Muscle layer of colon (tissue), 2 donors: ENCODE measurements around the gene PKNOX1.
"Not testable (repeated sequence)": the region's sequence is repeated elsewhere in the genome, so short reads cannot be mapped to it uniquely, and the experiment has no call there.

Source experiments
- H3K27ac ChIP-seq: one replicate; pipeline ENCODE4 v1.7.0; 2013; ENCODE audit warnings: low read depth, mild to moderate bottlenecking, low read length, moderate library complexity
- H3K27me3 ChIP-seq, 2 donors: one replicate each; pipeline ENCODE4 v1.7.0; 2013; ENCODE audit warnings: low read length in 2 of 2, mild to moderate bottlenecking in 2 of 2; ENCODE audit not compliant: insufficient read depth in 2 of 2, control insufficient read depth in 1 of 2
- H3K36me3 ChIP-seq: one replicate; pipeline ENCODE4 v1.7.0; 2013; ENCODE audit warnings: mild to moderate bottlenecking, low read length; ENCODE audit not compliant: insufficient read depth
- H3K4me1 ChIP-seq: one replicate; pipeline ENCODE4 v1.7.0; 2013; ENCODE audit warnings: mild to moderate bottlenecking, low read length; ENCODE audit not compliant: insufficient read depth
- H3K4me3 ChIP-seq, 2 donors: one replicate each; pipeline ENCODE4 v1.7.0; 2013; ENCODE audit warnings: low read length in 2 of 2, low read depth in 1 of 2, mild to moderate bottlenecking in 1 of 2, moderate library complexity in 1 of 2
- H3K9ac ChIP-seq: one replicate; pipeline ENCODE4 v1.7.0; 2013; ENCODE audit warnings: low read length
- H3K9me3 ChIP-seq: one replicate; pipeline ENCODE4 v1.7.0; 2013; ENCODE audit warnings: mild to moderate bottlenecking, low read length
- donor health status: abdominal sarcoma.
- donor health status: Adenocarcinoma of cecum.

The PKNOX1 gene

DNA sequence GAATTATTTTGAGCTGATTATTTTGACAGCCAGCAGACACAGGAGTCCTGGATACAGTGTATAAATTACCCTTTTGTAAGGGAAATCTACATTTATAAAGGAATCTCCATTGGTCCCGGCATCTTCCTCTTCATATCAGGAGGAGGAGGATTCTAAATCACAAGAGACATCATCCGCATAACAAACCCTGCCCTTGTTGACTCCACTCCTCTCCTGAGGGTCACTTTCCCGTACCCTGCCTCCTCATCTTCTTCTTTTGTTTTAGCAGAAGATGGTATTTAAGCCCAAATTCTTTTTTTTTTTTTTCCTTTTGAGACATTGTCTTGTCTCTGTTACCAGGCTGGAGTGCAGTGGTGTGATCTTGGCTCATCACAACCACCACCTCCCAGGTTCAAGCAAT is 14.6 kb upstream of the PKNOX1 start:
- no peaks in the 10 kb centered on the region for H3K36me3 ChIP-seq

DNA sequence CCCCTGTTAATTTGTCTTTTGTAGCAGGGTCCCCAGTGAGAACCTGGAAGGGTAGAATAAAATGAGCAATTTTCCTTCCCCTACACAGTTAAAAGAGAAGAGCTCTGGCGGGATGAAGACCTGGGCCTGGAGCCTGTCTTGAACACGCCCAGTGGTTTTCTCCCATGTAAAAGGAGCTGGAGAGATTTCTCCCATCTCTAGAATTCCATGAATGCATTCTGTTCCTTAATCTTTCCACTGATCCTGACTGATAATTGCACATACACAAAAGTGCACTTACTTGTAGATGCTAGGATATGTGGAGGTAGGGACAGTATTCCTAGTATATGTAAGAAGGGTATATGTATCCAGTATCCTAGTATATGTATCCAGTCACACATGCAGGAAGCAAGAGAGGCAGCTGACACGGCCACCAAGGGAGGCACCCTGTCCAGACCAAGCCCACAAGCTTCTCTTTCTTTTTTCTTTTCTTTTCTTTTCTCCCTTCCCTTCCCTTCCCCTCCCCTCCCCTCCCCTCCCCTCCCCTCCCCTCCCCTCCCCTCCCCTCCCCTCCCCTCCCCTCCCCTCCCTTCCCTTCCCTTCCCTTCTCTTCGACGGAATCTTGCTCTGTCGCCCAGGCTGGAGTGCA is 11.9 kb upstream of the PKNOX1 start:
- no peaks in the 10 kb centered on the region for H3K36me3 ChIP-seq
- H3K27me3 ChIP-seq: no peaks in the 10 kb centered on the region
- no peak overlapping the region for H3K27ac ChIP-seq
- no peaks in the 10 kb centered on the region for H3K4me1 ChIP-seq
- no peak overlapping the region for H3K9ac ChIP-seq
- H3K9me3 ChIP-seq: no peaks in the 10 kb centered on the region
- no peak overlapping the region for H3K4me3 ChIP-seq

More for the DNA sequence above, 14.6 kb upstream of the PKNOX1 start:
- Histone ChIP-seq H3K27me3 (no peaks in the 10 kb centered on the region), H3K4me1 (no peaks in the 10 kb centered on the region), H3K9ac (no peak overlapping the region), H3K27ac (no peak overlapping the region), H3K9me3 (no peaks in the 10 kb centered on the region), H3K4me3 (no peak overlapping the region)

DNA sequence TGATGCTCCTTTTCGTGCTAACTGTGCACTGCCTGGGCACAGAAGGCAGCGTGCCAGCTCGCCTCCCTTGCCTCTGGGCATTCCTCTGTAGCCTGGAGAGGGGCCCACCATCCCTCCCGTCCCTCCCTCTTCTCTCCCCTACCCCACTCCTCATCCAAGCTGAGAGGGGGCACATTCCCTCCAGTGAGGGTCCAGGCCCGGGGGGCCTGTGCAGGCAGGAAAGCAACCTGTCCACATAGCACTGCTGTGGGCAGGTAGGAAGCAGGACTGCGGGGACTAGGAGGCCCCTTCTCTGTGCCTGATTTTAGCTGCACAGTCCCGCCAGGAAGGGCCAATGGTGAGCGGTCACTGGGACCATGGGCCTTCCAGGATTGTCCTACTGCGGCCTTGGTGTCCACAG is 10.3 kb upstream of the PKNOX1 start:
- Histone ChIP-seq H3K27ac (no peak overlapping the region), H3K4me1 (no peaks in the 10 kb centered on the region), H3K36me3 (no peaks in the 10 kb centered on the region), H3K27me3 (no peaks in the 10 kb centered on the region), H3K9ac (no peak overlapping the region), H3K9me3 (no peaks in the 10 kb centered on the region), H3K4me3 (no peak overlapping the region)

DNA sequence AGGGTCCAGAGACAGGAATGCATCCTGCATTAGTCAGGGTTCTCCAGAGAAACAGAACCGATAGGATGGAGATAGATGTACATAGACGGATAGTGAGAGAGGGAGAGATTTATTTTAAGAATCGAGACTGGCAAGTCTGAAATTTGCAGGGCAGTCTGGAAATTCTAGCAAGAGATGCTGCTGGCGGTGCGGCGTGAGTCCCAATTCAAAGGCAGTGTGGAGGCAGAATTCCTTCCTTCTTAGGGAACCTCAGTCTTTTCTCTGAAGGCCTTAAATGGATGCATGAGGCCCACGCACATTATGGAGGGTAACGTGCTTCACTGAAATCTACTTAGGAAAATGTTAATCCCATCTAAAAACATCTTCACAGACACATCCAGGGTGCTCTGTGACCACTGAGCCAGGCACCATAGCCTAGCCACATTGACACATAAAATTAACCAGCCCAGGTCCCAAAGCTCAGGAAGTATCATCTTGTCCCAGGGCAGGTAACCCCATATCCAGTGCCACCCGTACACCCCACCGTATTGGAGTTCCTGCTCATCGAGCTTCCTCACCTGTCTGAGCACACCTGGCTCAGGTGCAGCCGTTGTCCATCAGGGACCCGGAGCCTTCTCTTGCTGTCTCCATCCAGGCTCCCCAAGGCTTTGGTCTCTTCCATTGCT is 9.7 kb upstream of the PKNOX1 start:
- Histone ChIP-seq H3K9ac (no peak overlapping the region), H3K27ac (no peak overlapping the region), H3K9me3 (no peaks in the 10 kb centered on the region), H3K4me1 (no peaks in the 10 kb centered on the region), H3K27me3 (no peaks in the 10 kb centered on the region), H3K36me3 (no peaks in the 10 kb centered on the region), H3K4me3 (no peak overlapping the region)

DNA sequence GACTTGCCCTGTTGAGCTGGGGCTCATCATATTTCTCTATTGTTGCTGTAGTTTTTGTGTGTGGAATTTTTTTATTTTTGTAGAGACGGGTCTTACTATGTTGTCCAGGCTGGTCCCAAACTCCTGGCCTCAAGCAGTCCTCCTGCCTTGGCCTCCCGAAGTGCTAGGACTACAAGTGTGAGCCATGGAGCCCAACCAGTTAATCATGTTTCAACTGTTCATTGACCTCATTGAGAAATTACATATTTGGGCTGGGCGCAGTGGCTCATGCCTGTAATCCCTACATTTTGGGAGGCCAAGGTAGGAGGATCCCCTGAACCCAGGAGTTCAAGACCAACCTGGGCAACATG is 9.2 kb upstream of the PKNOX1 start:
- H3K9me3 ChIP-seq: no peaks in the 10 kb centered on the region
- no peaks in the 10 kb centered on the region for H3K4me1 ChIP-seq
- H3K4me3 ChIP-seq: no peak overlapping the region
- H3K9ac ChIP-seq: no peak overlapping the region
- no peaks in the 10 kb centered on the region for H3K27me3 ChIP-seq
- H3K36me3 ChIP-seq: no peaks in the 10 kb centered on the region
- H3K27ac ChIP-seq: no peak overlapping the region

DNA sequence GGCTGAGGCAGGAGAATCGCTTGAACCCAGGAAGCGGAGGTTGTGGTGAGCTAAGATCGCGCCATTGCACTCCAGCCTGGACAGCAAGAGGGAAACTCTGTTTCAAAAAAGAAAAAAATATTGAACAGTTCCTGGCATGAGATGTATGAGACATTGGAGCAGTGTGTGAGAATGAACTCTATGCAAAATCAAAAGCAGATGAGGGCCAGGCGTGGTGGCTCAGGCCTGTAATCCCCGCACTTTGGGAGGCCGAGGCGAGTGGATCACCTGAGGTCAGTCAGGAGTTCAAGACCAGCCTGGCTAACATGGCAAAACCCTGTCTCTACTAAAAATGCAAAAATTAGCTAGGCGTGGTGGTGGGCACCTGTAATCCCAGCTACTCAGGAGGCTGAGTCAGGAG is 6.7 kb upstream of the PKNOX1 start:
- H3K36me3 ChIP-seq, H3K27ac ChIP-seq, H3K27me3 ChIP-seq, H3K9ac ChIP-seq, H3K4me1 ChIP-seq, H3K9me3 ChIP-seq, H3K4me3 ChIP-seq: not testable (repeated sequence)

DNA sequence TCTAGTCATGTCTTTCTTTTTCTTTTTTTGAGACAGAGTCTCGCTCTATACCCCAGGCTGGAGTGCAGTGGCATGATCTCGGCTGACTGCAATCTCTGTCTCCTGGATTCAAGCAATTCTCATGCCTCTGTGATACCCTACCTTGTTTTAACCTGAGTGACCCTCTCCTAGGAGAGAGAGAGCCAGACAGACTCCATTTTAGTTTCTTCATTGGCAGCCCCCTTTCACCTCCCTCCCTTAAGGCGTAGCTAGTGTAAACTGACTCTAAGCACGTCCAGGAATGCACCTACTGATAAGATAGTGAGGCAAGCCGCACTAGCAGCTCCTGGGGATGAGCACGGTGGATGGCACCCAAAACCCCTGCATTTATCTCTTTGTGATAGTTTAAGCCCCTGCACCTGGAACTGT is 5.2 kb upstream of the PKNOX1 start:
- Histone ChIP-seq H3K4me1 (peaks cover 7% of the 10 kb centered on the region), H3K36me3 (no peaks in the 10 kb centered on the region), H3K27me3 (no peaks in the 10 kb centered on the region), H3K27ac (no peak overlapping the region), H3K9me3 (no peaks in the 10 kb centered on the region), H3K4me3 (no peak overlapping the region), H3K9ac (no peak overlapping the region)

DNA sequence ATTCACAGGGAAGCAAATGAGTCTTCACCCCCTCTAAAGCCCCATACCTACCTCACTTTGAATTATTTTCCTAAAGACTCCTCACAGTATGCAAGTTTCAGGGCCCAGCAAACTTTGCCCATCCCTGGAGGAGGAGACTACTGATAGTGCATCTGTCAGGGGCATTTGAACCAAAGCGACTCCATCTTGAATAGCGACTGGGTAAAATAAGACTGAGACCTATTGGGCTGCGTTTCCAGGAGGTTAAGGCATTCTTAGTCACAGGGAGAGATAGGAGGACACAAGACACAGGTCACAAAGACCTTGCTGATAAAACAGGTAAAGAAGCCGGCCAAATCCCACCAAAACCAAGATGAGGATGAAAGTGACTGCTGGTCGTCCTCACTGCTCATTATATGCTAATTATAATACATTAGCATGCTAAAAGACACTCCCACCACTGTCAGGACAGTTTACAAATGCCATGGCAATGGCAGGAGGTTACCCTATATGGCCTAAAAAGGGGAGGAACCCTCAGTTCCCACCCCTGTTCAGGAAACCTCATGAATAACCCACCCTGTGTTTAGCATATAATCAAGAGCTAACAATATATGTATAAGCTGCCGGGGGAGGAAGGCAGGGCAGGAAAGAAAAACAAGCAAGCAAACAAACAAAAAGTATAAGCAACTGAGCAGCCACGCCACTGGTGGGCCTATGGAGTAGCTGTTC is 3.3 kb upstream of the PKNOX1 start:
- no peaks in the 10 kb centered on the region for H3K36me3 ChIP-seq
- H3K4me3 ChIP-seq: no peak overlapping the region
- H3K27me3 ChIP-seq: no peaks in the 10 kb centered on the region
- peaks cover 11% of the 10 kb centered on the region for H3K4me1 ChIP-seq
- no peak overlapping the region for H3K9ac ChIP-seq
- no peak overlapping the region for H3K27ac ChIP-seq
- no peaks in the 10 kb centered on the region for H3K9me3 ChIP-seq

DNA sequence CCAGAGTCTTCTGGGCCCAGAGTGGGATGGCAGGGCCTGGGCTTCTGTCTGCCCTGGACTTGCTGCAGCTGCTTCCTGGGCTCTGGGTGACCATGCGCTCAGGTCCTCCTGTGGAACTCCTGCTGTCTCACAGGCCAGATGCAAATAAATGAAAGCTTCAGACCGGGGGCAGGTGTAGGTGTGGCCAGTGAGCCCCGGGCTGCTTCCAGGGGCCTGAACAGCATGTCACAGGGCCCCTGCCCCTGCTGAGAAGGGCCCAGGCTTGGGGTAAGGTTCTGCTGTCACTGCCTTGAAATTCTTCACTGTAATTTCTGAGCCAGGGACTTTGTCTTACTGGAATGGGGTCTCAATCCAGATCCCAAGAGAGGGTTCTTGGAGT is 2.5 kb upstream of the PKNOX1 start:
- Histone ChIP-seq H3K9me3 (no peaks in the 10 kb centered on the region), H3K27ac (no peak overlapping the region), H3K4me3 (no peak overlapping the region), H3K9ac (no peak overlapping the region), H3K36me3 (no peaks in the 10 kb centered on the region), H3K4me1 (peaks cover 17% of the 10 kb centered on the region), H3K27me3 (no peaks in the 10 kb centered on the region)

DNA sequence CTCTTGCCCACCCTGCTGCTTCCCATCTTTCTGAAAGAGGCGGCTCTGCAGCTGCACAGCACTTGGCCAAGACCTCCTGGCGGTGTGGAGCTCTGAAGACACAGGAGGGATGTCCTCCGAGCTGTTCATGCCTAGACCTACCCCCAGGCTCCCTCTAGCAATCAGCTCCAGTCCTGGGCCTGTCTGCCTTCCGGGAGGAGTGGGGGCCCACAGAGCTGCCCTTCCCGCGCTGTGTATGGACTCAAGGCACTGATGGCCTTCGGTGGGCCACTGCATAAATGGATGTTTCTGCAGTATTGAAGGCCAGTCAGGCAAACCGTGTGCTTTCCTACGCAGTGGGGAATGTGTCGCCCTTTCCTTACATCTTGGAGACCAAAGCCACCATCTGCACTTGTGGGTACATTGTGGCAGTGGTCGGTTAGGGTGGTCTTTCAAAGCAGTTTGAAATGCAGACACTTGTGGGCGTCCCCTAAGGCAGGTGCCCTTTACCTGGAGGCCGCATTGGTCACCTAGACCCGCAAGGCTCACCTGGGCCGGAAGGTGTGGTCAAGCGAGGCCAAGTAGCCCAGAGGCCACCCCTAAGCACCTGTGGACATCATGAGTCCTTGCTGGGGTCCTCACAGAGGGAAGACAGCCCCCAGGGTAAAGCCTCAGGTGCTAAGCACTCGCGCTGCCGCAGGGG is 912 bp upstream of the PKNOX1 start:
- H3K27me3 ChIP-seq: no peaks in the 10 kb centered on the region
- H3K4me3 ChIP-seq: peak overlapping the region; percentile 41 to 76
- no peaks in the 10 kb centered on the region for H3K36me3 ChIP-seq
- H3K4me1 ChIP-seq: peaks cover 17% of the 10 kb centered on the region
- no peaks in the 10 kb centered on the region for H3K9me3 ChIP-seq
- peak overlapping the region; percentile 62 for H3K9ac ChIP-seq
- H3K27ac ChIP-seq: peak overlapping the region; percentile 65

DNA sequence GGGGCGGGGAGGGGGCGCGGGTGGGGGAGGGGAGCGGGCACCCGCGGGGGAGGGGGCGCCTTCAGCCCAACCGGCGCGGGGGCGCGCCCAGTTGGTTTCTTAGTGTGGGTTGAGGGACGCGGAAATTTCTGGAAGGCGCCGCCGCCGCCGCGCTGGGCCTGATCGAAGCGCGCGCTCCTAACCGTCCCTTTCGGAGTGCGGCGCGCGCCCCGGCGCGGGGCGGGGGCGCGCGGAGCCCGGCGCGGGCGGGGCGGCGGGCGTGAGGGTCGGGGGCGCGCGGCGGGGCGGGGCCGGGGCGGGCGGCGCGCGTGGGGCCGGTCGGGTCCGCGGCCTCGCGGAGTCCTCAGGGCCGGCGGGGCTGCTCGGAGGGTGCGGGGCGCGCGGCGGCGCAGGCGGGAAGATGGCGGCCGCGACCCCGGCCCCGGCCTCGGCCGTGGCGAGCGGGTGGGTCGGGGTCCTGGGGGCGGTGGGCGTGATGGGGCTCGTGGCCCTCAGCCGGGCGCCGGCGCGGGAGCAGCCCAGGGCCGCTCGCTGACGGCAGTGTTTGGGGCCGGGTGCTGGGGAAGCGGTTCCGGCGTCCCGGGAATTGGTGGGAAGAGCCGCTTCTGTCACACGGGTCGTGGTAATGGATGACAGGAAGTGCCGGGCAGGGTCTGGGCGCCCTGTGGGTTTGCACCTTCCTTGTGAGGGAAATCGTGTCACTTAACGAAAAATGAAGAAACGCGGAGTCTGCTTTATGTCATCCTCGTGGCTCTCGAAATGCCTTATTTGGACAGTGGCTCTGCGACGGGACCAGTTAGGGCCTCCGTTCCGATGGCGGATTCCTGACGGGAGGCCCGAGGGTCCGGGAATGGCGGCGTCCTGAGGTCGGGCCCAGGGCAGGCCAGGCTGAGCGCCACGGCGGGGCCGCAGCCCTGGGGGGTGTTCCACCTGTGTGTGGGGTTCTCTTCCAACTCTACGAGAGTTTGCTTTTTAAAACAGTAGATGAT is 764 bp downstream of the PKNOX1 start:
- no peaks in the 10 kb centered on the region for H3K36me3 ChIP-seq
- H3K9ac ChIP-seq: peak overlapping the region; percentile 59
- H3K4me1 ChIP-seq: peaks cover 17% of the 10 kb centered on the region
- peak overlapping the region; percentile 99 for H3K27ac ChIP-seq
- peak overlapping the region; percentile 56 to 57 for H3K4me3 ChIP-seq
- H3K9me3 ChIP-seq: no peaks in the 10 kb centered on the region
- no peaks in the 10 kb centered on the region for H3K27me3 ChIP-seq
